ENCODE measurements around the gene MYO1F. TPM values are rescaled to one million over a fixed set of nuclear protein-coding genes. Genes with fewer than 3 reads are reported as not detected.
A peak's percentile ranks its signal among the peaks of the same experiment; 100 is the strongest.
"Not testable (repeated sequence)": the region's sequence is repeated elsewhere in the genome, so short reads cannot be mapped to it uniquely, and the experiment has no call there.

The MYO1F gene
- total RNA-seq (2014; rRNA removed; shearing (Covaris generic)), result 0.02 TPM in 1 of 2 replicates, not detected in the other

DNA sequence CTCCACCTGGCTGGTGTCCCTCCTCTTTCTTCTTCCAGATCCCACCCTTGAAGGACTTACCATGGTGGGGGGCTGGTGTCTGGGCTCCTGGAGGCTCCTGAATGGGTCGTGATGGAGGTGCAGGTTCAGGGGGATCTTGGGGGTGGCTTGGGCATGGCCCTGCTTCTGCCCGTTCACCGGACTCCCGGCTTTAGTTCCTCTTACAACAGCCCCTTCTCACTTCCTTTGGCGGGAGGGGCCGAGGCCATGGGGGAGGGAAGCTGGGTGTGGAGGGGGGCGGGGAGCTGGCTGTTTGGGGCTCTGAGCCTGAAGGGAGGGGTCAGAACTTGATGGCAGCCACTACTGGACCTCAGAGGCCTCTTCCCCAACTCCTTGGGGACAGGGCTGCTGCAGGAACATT, at the start of gene MYO1F:
Gene MYO1F (minus strand): TSS at position 196 of the 400 bp plus-strand sequence. CDS start 133 bp downstream, at position 63.
- no peak for DNase-seq (ENCODE audit: low spot score)

- no peak for DNase-seq (ENCODE audit: low spot score)
Observed at GRCh38 chr19:8626842-8627241, 49.6 kb upstream of the MYO1F start.

DNA sequence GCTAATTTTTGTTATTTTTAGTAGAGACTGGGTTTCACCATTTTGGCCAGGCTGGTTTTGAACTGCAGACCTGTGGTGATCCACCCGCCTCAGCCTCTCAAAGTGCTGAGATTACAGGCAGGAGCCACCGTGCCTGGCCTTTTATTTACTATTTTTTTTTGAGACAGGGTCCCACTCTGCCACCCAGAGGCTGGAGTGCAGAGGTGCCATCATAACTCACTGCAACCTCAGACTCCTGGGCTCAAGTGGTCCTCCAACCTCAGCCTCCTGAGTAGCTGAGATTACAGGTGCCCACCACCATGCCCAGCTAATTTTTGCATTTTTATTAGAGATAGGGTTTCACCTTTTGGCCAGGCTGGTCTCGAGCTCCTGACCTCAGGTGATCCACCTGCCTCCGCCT, 45.6 kb upstream of the MYO1F start:
- not testable (repeated sequence) for DNase-seq (ENCODE audit: low spot score)

GRCh38 chr19:8618751-8619150, 41.5 kb upstream of the MYO1F start:
- DNase-seq (ENCODE audit: low spot score), result no peak

- DNase-seq (ENCODE audit: low spot score), result no peak
Observed at GRCh38 chr19:8617984-8618383, 40.7 kb upstream of the MYO1F start.

- not testable (repeated sequence) for DNase-seq (ENCODE audit: low spot score)
Observed at GRCh38 chr19:8617325-8617724, 40.1 kb upstream of the MYO1F start.

- no peak for DNase-seq (ENCODE audit: low spot score)
Observed at GRCh38 chr19:8616861-8617260, 39.6 kb upstream of the MYO1F start.

DNA sequence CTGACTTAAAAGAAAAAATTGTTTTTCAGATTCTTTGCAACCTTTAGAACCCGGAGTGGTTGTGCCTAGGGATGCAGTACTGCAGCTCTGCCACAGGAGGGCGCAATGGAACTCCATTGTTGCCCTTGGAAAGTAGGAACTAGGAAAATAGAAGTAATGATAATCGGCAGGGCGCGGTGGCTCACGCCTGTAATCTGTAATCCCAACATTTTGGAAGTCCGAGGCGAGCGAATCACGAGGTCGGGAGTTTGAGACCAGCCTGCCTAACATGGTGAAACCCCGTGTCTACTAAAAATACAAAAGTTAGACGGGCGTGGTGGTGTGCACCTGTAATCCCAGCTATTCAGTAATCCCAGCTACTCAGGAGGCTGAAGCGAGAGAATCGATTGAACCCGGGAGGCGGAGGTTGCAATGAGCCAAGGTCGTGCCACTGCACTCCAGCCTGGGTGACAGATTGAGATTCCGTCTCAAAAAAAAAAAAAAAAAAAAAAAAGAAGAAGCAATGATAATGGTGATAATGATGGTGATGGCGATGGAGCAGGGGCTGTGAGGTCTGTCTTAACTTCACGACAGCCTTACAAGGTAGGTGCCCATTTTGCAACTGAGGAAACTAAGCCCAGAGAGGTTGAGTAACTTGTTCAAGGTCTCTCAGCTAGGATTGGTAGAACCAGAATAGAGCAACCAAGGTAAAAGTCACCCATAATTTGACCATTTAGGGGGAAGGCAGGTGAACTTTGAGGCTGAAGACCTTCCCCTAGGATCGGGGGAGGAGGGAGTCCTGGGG, 38.8 kb upstream of the MYO1F start:
- peak; percentile 69 for DNase-seq (ENCODE audit: low spot score)

GRCh38 chr19:8615024-8615423, 37.8 kb upstream of the MYO1F start:
- DNase-seq (ENCODE audit: low spot score), result peak; percentile 93

DNA sequence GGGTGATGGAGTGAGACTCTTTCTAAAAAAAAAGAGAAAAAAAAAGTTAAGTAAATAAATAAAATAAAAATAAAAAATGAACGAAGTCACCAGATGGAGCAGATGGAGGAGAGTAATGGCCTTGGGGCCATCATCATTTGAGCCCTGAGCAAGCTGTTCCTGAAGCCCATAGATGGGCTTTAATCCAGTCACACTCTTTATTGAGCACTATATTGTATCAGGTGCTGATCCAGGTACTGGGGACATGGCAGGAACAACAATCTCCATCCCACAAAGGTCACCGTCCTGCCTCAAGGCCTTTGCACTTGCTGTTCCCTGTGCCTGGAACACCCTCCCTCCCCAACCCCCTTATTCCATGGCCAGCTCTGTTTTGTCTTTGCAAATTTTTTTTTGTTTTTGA, 37.2 kb upstream of the MYO1F start:
- no peak for DNase-seq (ENCODE audit: low spot score)

DNA sequence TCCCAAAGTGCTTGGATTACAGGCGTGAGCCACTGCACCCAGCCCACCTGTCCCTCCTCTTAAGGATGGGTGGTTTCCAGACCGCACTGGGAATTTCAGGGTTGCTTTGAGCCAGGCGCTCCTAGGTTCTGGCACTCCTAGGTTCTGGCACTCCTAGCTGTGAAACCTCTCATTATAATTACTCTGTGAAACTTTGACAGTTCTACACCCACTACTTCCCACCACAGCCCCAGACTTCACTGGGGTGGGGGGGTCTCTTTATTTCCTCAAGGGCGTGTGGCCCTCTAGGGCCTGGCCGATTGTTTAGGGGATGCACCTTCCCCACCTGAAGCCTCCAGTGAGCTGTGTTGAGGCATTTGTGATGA, 35.5 kb upstream of the MYO1F start:
- DNase-seq (ENCODE audit: low spot score), result no peak

DNA sequence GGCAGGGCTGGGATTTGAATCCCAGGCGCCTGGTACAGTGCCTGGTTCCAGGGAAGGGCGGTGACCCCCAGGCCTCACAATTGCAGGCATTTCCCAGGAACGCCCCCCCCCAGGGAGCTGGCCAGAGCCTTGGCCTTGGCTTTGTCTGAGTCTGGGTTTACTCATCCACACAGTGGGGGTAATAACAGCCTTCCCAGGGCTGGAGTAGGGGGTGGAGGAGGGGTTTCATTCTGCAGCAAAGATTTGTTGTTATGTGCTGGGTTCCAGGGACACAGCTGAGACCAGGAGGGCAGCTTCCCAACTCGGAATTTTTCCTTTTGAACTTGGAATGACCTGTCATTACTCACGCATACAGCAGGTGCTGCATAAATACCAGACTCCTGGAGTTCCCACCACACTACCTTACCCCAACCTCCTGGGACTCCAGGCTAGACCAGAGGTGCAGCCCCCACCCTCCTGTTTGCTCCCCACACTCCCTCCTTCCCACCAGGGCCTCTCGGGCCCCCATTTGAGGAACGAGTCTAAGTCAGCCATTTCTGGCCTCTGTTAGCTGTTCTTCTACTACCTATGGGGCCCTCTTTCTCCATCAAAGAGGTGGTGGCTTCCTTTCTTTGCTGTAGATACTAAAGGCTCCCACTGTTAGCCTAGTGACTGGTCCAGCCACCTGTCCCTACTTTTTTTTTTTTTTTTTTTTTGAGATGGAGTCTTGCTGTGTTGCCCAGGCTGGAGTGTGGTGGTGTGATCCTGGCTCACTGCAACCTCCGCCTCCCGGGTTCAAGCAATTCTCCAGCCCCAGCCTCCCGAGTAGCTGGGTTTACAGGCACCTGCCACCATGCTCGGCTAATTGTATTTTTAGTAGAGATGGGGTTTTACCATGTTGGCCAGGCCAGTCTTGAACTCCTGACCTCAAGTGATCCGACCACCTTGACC, 34.9 kb upstream of the MYO1F start:
- peak; percentile 88 for DNase-seq (ENCODE audit: low spot score)

- no peak for DNase-seq (ENCODE audit: low spot score)
Observed at GRCh38 chr19:8611391-8611876, 34.2 kb upstream of the MYO1F start.

GRCh38 chr19:8610936-8611300, 33.7 kb upstream of the MYO1F start:
- DNase-seq (ENCODE audit: low spot score), result no peak

DNA sequence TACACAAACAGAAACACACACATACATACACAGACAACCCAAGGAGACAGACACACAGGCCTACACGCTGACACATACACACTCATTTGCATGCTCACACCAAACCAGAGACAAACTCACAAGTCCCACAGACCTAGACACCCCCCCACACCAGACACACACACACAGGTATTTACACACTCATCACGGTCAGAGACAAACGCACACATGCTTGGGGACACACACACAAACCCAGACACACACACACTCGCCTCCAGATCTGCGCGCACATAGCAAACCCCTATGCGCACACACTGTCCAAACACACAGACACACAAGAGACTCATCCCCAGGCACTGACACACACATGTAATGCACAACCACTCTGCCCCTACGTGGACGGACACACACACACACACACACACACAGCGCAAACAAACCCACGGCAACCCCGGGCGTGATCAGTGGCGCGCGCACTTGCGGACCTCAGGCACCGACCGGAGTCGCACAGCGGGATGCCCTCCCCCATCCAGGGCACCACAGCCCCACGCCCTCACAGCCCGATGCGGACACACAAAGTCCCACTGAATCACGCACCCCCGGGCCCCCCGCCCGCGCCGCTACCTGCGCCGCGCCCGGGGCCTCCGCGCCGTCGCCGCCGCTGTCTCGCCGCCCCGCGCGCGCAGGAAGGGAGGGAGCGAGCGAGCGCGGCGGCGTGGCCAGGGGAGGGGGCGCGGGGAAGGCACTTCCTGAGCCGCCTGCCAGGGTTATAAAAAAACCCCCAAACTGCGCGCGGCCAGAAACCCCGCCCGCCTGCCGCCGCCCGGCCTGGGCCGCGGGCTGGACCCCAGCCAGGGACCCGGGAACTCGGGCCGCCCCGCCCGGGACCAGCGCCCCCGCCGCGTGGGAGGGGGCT, 33.0 kb upstream of the MYO1F start, which contains the start of gene ADAMTS10:
Gene ADAMTS10 (minus strand): TSS at position 675 of the 895 bp plus-strand sequence. CDS start 5,005 bp downstream, outside the sequence.
- DNase-seq (ENCODE audit: low spot score), result no peak

DNA sequence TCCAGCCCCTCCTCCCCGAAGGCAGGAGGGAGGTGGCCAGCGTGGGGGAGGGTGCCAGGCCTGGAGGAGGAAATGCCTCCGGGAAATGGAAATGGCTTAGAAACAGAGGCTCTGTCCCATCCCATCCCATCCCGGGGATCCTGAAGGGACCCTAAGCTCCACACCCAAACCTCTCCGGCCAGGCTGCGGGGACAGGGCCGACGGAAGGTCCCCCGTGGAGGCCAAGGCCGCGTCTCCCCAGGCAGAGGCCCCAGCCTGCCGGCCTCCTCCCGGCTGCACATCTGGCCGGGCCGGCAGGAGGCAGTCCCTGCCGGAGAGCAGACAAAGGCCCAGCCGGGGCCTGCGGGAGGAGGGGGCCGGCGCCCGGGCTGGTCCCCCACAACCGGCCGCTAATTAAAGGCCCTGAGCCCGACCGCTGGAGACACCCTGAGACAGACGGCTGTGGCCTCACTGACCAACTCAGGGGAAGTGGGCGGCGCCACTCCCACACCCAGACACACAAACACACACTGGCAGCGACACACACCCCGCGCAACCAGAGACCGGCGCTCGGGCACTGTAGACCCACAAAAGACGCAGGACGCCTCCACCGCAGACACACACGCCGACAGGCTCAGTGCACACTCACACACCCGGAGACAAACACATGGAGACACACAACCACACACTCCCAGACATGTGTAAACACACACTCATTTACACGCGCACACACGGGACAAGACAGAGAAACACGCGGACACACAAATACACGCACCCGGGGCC, 32.2 kb upstream of the MYO1F start:
- DNase-seq (ENCODE audit: low spot score), result peak; percentile 56

DNA sequence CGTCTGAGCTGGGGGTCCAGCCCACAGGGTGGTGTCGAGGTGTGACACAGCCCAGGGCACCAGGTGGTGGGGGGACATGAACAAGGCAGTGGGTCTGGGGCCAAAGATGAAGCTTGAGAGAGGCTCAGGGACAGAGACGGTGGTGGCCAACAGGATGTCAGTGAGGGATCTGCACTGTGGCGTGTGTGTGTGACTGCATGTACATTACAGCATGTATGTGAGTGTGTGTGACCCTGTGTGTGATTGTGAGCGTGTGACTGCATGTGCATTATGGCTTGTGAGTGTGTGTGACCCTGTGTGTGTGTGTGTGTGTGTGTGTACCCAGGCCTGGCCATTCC, 31.7 kb upstream of the MYO1F start:
- no peak for DNase-seq (ENCODE audit: low spot score)

- DNase-seq (ENCODE audit: low spot score), result peak; percentile 56
Observed at GRCh38 chr19:8607386-8607785, 30.1 kb upstream of the MYO1F start.

DNA sequence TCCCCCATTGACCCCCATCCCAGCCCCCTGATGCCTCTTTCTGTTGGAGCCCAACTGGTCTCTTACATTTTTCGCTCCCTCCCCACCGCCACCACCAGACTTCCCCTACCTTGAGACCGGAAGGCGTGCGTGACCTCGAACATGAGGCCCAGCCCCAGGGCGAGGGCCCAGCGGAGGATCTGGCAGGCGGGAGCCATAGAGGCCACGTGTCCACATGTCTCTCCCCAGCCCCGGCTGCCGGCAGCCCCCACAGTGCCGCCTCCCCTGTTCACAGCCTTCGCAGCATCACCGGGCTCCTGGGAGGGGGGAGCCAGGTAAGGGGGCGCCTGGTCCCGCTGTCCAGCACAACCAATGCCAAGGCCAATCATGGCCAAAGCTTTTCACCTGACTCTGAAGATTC, 28.3 kb upstream of the MYO1F start:
- DNase-seq (ENCODE audit: low spot score), result no peak

DNA sequence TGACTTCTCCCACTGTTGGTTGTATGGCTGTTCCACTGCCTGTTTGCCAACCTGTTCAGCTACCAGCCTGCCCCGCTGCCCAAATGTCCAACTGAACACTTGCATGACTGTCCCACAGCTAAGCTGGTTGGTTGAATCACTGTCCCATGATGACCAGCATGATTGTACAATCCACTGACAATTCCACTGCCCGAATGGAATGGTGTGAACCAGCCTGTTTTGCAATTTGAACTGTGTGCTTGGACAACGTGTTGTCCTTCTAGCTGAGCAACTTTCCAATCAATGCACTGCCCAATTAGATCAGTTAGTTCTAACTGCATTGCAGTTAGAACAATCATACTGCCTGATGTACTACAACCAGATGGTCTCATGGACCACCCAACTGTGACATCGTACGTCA, 24.6 kb upstream of the MYO1F start:
- DNase-seq (ENCODE audit: low spot score), result no peak

- DNase-seq (ENCODE audit: low spot score), result no peak
Observed at GRCh38 chr19:8600816-8601215, 23.6 kb upstream of the MYO1F start.
